Spleen (tissue), 11 donors: ENCODE data around the gene GABARAP. TPM values are rescaled to one million over a fixed set of nuclear protein-coding genes. Genes with fewer than 3 reads are reported as not detected.

Source experiments
- DNase-seq: peaks from one replicate; pipeline ENCODE4 v3.0.0-alpha.2; 2020
- H3K27ac ChIP-seq, 8 donors: fragments of 200-600 bp; sonication (generic) in 7 of 8; 1 replicate in 4 of 8; 2 replicates in 4 of 8; pipeline versions ENCODE4 v1.5.0 to v1.8.0; 2016 to 2021; ENCODE audit warnings: inconsistent platforms in 4 of 8, mild to moderate bottlenecking in 4 of 8, moderate library complexity in 1 of 8
- H3K27me3 ChIP-seq, 7 donors: fragments of 200-600 bp; sonication (generic) in 6 of 7; replicated peaks in 1 of 7; 1 replicate in 4 of 7; 2 replicates in 3 of 7; pipeline versions ENCODE4 v1.5.0 to v1.8.0; 2016 to 2021; ENCODE audit warnings: inconsistent platforms in 3 of 7, mild to moderate bottlenecking in 1 of 7
- H3K36me3 ChIP-seq, 6 donors: fragments of 200-600 bp; sonication (generic) in 5 of 6; 1 replicate in 4 of 6; 2 replicates in 2 of 6; pipeline versions ENCODE4 v1.5.0 to v1.8.0; 2016 to 2021; ENCODE audit warnings: inconsistent platforms in 2 of 6
- H3K4me1 ChIP-seq, 6 donors: fragments of 200-600 bp; sonication (generic) in 5 of 6; 1 replicate in 3 of 6; 2 replicates in 3 of 6; pipeline versions ENCODE4 v1.5.0 to v1.8.0; 2016 to 2021; ENCODE audit warnings: inconsistent platforms in 3 of 6
- H3K4me3 ChIP-seq, 8 donors: fragments of 200-600 bp; sonication (generic) in 7 of 8; 1 replicate in 4 of 8; 2 replicates in 4 of 8; pipeline versions ENCODE4 v1.5.0 to v1.8.0; 2016 to 2021; ENCODE audit warnings: inconsistent platforms in 4 of 8, mild to moderate bottlenecking in 4 of 8, moderate library complexity in 2 of 8
- H3K9me3 ChIP-seq, 8 donors: fragments of 200-600 bp; sonication (generic) in 7 of 8; 1 replicate in 4 of 8; 2 replicates in 4 of 8; pipeline versions ENCODE4 v1.5.0 to v1.8.0; 2016 to 2021; ENCODE audit warnings: inconsistent platforms in 4 of 8
- CTCF ChIP-seq, 11 experiments: fragments of 200-600 bp in 7 of 11; fragments of 450-650 bp in 4 of 11; sonication (generic) in 4 of 11; IDR thresholded peaks in 8 of 11; conservative IDR thresholded peaks in 3 of 11; 1 replicate in 7 of 11; 2 replicates in 4 of 11; pipeline versions ENCODE4 v1.4.0 to v1.8.0; 2016 to 2021; ENCODE audit warnings: antibody characterized with exemption in 11 of 11, inconsistent platforms in 4 of 11, mild to moderate bottlenecking in 1 of 11
- POLR2A ChIP-seq, 3 donors: fragments of 450-650 bp; IDR thresholded peaks; one replicate each; pipeline ENCODE4 v1.5.1; 2017; ENCODE audit warnings: antibody characterized with exemption in 3 of 3, mild to moderate bottlenecking in 1 of 3
- POLR2AphosphoS5 ChIP-seq, 3 donors: sonication (generic); formaldehyde crosslinking; IDR thresholded peaks; one replicate each; pipeline ENCODE4 v1.5.1; 2017; ENCODE audit warnings: antibody characterized with exemption in 3 of 3
- WGBS, 5 donors: extraction: QIAGEN DNeasy Blood & Tissue Kit in 3 of 5; methylation state at CpG; one replicate each; pipeline versions ENCODE4 v1.1.5 to v1.1.7; 2013 to 2018; 5-methylcytosine and 5-hydroxymethylcytosine counted together
- intact Hi-C: fragments of 100-400 bp; cut with DNase I; formaldehyde crosslinking; loops from one replicate; pipeline ENCODE4 v1.15.0; 2023; ENCODE audit warnings: low total_unique reads
- microRNA-seq, 3 donors: library from miRNA; unstranded; fragments of <30 nt; microRNA quantifications; one replicate each; pipeline versions ENCODE4 to v1.1.0, GENCODE V29; 2019 to 2020
- polyA plus RNA-seq, 3 donors: library from polyadenylated mRNA; stranded (reverse); fragments of 200-250 nt; gene quantifications; one replicate each; pipeline ENCODE4 v1.2.1, GENCODE V29; 2013
- small RNA-seq, 4 donors: library from RNA; depleted of rRNA; stranded (forward); fragments of <200 nt; gene quantifications; one replicate each; pipeline ENCODE3, GENCODE V24; 2016
- total RNA-seq, 7 donors: library from RNA; depleted of rRNA in 3 of 7; stranded (reverse); fragments of >200 nt in 3 of 7; fragmentation: NEBNext Ultra II Directional in 4 of 7; extraction: Animal tissue kit (Norgen Biotek cat#: 25700) in 4 of 7; gene quantifications; one replicate each; pipeline versions ENCODE4 v1.1.0 to v1.2.1, GENCODE V29; 2016 to 2021
- donor health status: healthy with polysubstance abuse.
- donor health status: DM: no; HTN: no; CAD: no; lungs with moderate emphysema.
- donor health status: DM: no; HTN: no; CAD: no.
- donor health status: Bipolar disorder and iron deficiency.
- donor health status: healthy.
- donor health status: DM: no; HTN: no; CAD: no.
- donor health status: DM: yes; HTN: yes; CAD: no.

GABARAP gene
- total and polyA plus RNA-seq, 10 donors, result 222 to 855 (median 489) TPM

DNA sequence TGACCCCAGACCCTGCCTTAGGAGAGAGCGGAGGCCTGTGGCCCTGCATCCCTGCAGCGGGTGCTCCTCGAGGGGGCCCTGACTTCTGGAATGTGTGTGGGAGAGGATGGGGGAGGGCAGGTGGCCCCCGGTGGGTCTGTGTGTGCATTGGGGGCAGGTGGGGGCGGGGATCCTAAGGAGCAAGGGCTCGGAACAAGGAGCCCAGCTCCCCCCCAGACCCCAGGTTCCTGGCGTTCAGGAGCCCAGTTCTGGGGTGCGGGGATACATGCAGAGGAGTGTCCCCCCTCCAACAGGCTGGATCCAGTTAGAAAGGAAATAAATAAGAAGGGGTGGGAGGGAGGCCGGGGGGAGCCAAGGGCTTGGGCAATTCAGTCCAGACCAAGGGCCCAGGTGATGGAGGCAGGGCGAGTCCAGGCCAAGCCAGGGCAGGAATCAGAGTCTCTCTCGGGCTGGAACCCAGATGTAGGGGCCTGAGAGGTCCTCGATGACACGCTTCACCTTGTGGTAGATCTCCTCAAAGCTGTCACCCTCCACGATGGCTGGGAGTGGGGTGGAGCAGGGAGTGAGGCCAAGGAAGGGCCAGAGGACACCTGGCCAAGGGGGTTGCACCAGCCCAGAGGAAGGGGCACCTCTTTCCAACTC, 51.9 kb downstream of the GABARAP start:
- intact Hi-C loops, result no loop called here
- no peaks in the 10 kb centered on the region for H3K27me3 ChIP-seq
- 78 to 92% (median 89%) methylated on average over 10 to 14 of the region's 14 CpGs for WGBS, 5 donors
- H3K9me3 ChIP-seq, result no peaks in the 10 kb centered on the region
- peaks cover 0 to 13% (median 2%) of the 10 kb centered on the region in 6 donors for H3K4me1 ChIP-seq
- H3K27ac ChIP-seq, result no peak overlapping the region
- no peak for DNase-seq
- H3K36me3 ChIP-seq, result peaks cover 0 to 55% (median 14%) of the 10 kb centered on the region in 6 donors
- TF ChIP-seq CTCF (IDR thresholded peaks at IDR 0.05 in 8 of 11, conservative IDR thresholded peaks at IDR 0.05 in 3 of 11) (no peak), POLR2AphosphoS5 (IDR thresholded peaks at IDR 0.05) (no peak), POLR2A (IDR thresholded peaks at IDR 0.05) (no peak)
- H3K4me3 ChIP-seq, result no peak overlapping the region

Small RNAs within 50 kb of the gene (microRNA-seq; reads per million reads assigned to microRNA genes)
- 1,519 to 2,484 (median 1,838) reads per million in 3 donors for gene MIR324

Small RNAs within 50 kb of the gene (small RNA-seq; reads per million reads assigned to genes)
- gene AC120057.4 (0 reads per million in 4 donors), gene MIR324 (1.0 to 4.6 (median 2.8) reads per million in 4 donors), gene RF00019 (0 reads per million in 4 donors)

Other genes with a start within 250 kb of the GABARAP start
Only the 30 nearest of the 36 such genes appear.
- 10 to 100 TPM in 2 of 7 donors, 1 to 10 TPM in 5; 4.0 to 15.3 (median 7.6) TPM for gene SLC16A13, start 206.4 kb downstream of the GABARAP start, total RNA-seq
- 1 to 10 TPM; 1.7 to 5.4 (median 1.8) TPM for gene SLC16A13, start 206.4 kb downstream of the GABARAP start, polyA plus RNA-seq
- 1 to 10 TPM in 5 of 7 donors, under 1 TPM in 1, not detected in 1; 0.51 to 3.6 (median 2.9) TPM for gene SLC16A11, start 198.4 kb downstream of the GABARAP start, total RNA-seq
- gene SLC16A11, start 198.4 kb downstream of the GABARAP start, polyA plus RNA-seq, result 1 to 10 TPM; 1.9 to 3.9 (median 2.1) TPM
- gene CLEC10A, start 162.2 kb downstream of the GABARAP start, total RNA-seq, result 10 to 100 TPM in 2 of 7 donors, 1 to 10 TPM in 4, under 1 TPM in 1; 0.85 to 19.5 (median 7.1) TPM
- 10 to 100 TPM in 1 of 3 donors, 1 to 10 TPM in 2; 2.2 to 22.2 (median 6.3) TPM for gene CLEC10A, start 162.2 kb downstream of the GABARAP start, polyA plus RNA-seq
- 10 to 100 TPM in 2 of 7 donors, 1 to 10 TPM in 4, not detected in 1; 2.4 to 10.5 (median 6.2) TPM for gene ASGR2, start 127.6 kb downstream of the GABARAP start, total RNA-seq
- gene ASGR2, start 127.6 kb downstream of the GABARAP start, polyA plus RNA-seq, result 10 to 100 TPM in 1 of 3 donors, 1 to 10 TPM in 2; 2.3 to 35.1 (median 8.8) TPM
- 1 to 10 TPM; 1.5 to 7.2 (median 3.7) TPM for gene ASGR1, start 63.1 kb downstream of the GABARAP start, total RNA-seq
- 10 to 100 TPM in 1 of 3 donors, 1 to 10 TPM in 2; 1.3 to 10.2 (median 6.4) TPM for gene ASGR1, start 63.1 kb downstream of the GABARAP start, polyA plus RNA-seq
- gene DLG4, start 22.6 kb downstream of the GABARAP start, total RNA-seq, result 10 to 100 TPM; 17.0 to 38.5 (median 30.5) TPM
- gene DLG4, start 22.6 kb downstream of the GABARAP start, polyA plus RNA-seq, result 10 to 100 TPM in 1 of 3 donors, 1 to 10 TPM in 2; 3.0 to 21.5 (median 4.3) TPM
- gene ACADVL, start 22.5 kb downstream of the GABARAP start, total RNA-seq, result 100 to 1,000 TPM; 402 to 903 (median 548) TPM
- gene ACADVL, start 22.5 kb downstream of the GABARAP start, polyA plus RNA-seq, result 100 to 1,000 TPM; 320 to 963 (median 710) TPM
- 10 to 100 TPM; 36.9 to 48.0 (median 39.2) TPM for gene DVL2, start 7.9 kb downstream of the GABARAP start, total RNA-seq
- 10 to 100 TPM in 2 of 3 donors, 1 to 10 TPM in 1; 9.8 to 29.2 (median 11.7) TPM for gene DVL2, start 7.9 kb downstream of the GABARAP start, polyA plus RNA-seq
- 10 to 100 TPM; 33.1 to 47.6 (median 38.8) TPM for gene PHF23, start 3.0 kb downstream of the GABARAP start, total RNA-seq
- 10 to 100 TPM; 27.4 to 50.4 (median 33.2) TPM for gene PHF23, start 3.0 kb downstream of the GABARAP start, polyA plus RNA-seq
- 100 to 1,000 TPM in 4 of 7 donors, 10 to 100 TPM in 3; 83.1 to 133 (median 119) TPM for gene CTDNEP1, start 9.3 kb upstream of the GABARAP start, total RNA-seq
- 100 to 1,000 TPM in 1 of 3 donors, 10 to 100 TPM in 2; 69.3 to 104 (median 86.1) TPM for gene CTDNEP1, start 9.3 kb upstream of the GABARAP start, polyA plus RNA-seq
- gene ELP5, start 9.8 kb upstream of the GABARAP start, total RNA-seq, result 10 to 100 TPM; 22.1 to 40.3 (median 36.3) TPM
- 10 to 100 TPM; 36.2 to 40.2 (median 37.2) TPM for gene ELP5, start 9.8 kb upstream of the GABARAP start, polyA plus RNA-seq
- gene CLDN7, start 20.0 kb upstream of the GABARAP start, total RNA-seq, result 1 to 10 TPM in 6 of 7 donors, under 1 TPM in 1; 0.74 to 6.6 (median 2.4) TPM
- gene CLDN7, start 20.0 kb upstream of the GABARAP start, polyA plus RNA-seq, result 1 to 10 TPM; 2.9 to 6.0 (median 4.3) TPM
- gene SLC2A4, start 39.3 kb upstream of the GABARAP start, total RNA-seq, result 1 to 10 TPM in 1 of 7 donors, under 1 TPM in 6; 0.39 to 1.6 (median 0.51) TPM
- gene SLC2A4, start 39.3 kb upstream of the GABARAP start, polyA plus RNA-seq, result under 1 TPM; 0.07 to 0.56 (median 0.29) TPM
- under 1 TPM in 3 of 7 donors, not detected in 4; 0.11 to 0.40 (median 0.19) TPM for gene YBX2, start 52.2 kb upstream of the GABARAP start, total RNA-seq
- gene YBX2, start 52.2 kb upstream of the GABARAP start, polyA plus RNA-seq, result under 1 TPM; 0.09 to 0.22 (median 0.12) TPM
- 100 to 1,000 TPM; 117 to 326 (median 244) TPM for gene EIF5A, start 65.2 kb upstream of the GABARAP start, total RNA-seq
- gene EIF5A, start 65.2 kb upstream of the GABARAP start, polyA plus RNA-seq, result 100 to 1,000 TPM; 310 to 426 (median 376) TPM
- 100 to 1,000 TPM in 2 of 7 donors, 10 to 100 TPM in 5; 54.1 to 123 (median 65.4) TPM for gene GPS2, start 72.9 kb upstream of the GABARAP start, total RNA-seq
- gene GPS2, start 72.9 kb upstream of the GABARAP start, polyA plus RNA-seq, result 10 to 100 TPM; 56.6 to 73.2 (median 70.9) TPM
- 10 to 100 TPM; 16.5 to 53.9 (median 44.3) TPM for gene NEURL4, start 86.9 kb upstream of the GABARAP start, total RNA-seq
- 10 to 100 TPM; 17.6 to 48.6 (median 36.3) TPM for gene NEURL4, start 86.9 kb upstream of the GABARAP start, polyA plus RNA-seq
- gene ACAP1, start 94.1 kb upstream of the GABARAP start, total RNA-seq, result 100 to 1,000 TPM; 118 to 312 (median 208) TPM
- gene ACAP1, start 94.1 kb upstream of the GABARAP start, polyA plus RNA-seq, result 100 to 1,000 TPM; 126 to 266 (median 245) TPM
- gene KCTD11, start 109.7 kb upstream of the GABARAP start, total RNA-seq, result 10 to 100 TPM in 1 of 7 donors, 1 to 10 TPM in 6; 7.7 to 10.0 (median 9.1) TPM
- gene KCTD11, start 109.7 kb upstream of the GABARAP start, polyA plus RNA-seq, result 10 to 100 TPM in 1 of 3 donors, 1 to 10 TPM in 2; 5.4 to 12.0 (median 6.0) TPM
- not detected for gene TMEM95, start 112.7 kb upstream of the GABARAP start, total RNA-seq
- not detected for gene TMEM95, start 112.7 kb upstream of the GABARAP start, polyA plus RNA-seq
- gene TNK1, start 138.6 kb upstream of the GABARAP start, total RNA-seq, result 10 to 100 TPM in 1 of 7 donors, 1 to 10 TPM in 6; 4.2 to 16.2 (median 6.4) TPM
- 1 to 10 TPM; 6.6 to 8.7 (median 8.3) TPM for gene TNK1, start 138.6 kb upstream of the GABARAP start, polyA plus RNA-seq
- 10 to 100 TPM; 34.1 to 63.2 (median 51.1) TPM for gene PLSCR3, start 152.1 kb upstream of the GABARAP start, total RNA-seq
- gene PLSCR3, start 152.1 kb upstream of the GABARAP start, polyA plus RNA-seq, result 10 to 100 TPM; 31.3 to 45.9 (median 33.3) TPM
- 10 to 100 TPM; 39.1 to 82.5 (median 50.3) TPM for gene TMEM256, start 161.6 kb upstream of the GABARAP start, total RNA-seq
- 100 to 1,000 TPM; 175 to 193 (median 179) TPM for gene TMEM256, start 161.6 kb upstream of the GABARAP start, polyA plus RNA-seq
- 10 to 100 TPM in 6 of 7 donors, 1 to 10 TPM in 1; 8.7 to 23.0 (median 13.0) TPM for gene NLGN2, start 165.4 kb upstream of the GABARAP start, total RNA-seq
- 1 to 10 TPM; 2.2 to 6.5 (median 4.3) TPM for gene NLGN2, start 165.4 kb upstream of the GABARAP start, polyA plus RNA-seq
- gene SPEM1, start 177.9 kb upstream of the GABARAP start, total RNA-seq, result not detected
- gene SPEM1, start 177.9 kb upstream of the GABARAP start, polyA plus RNA-seq, result not detected
- gene SPEM2, start 183.2 kb upstream of the GABARAP start, total RNA-seq, result not detected
- not detected for gene SPEM2, start 183.2 kb upstream of the GABARAP start, polyA plus RNA-seq
- gene SPEM3, start 186.4 kb upstream of the GABARAP start, total RNA-seq, result not detected
- not detected for gene SPEM3, start 186.4 kb upstream of the GABARAP start, polyA plus RNA-seq
- 10 to 100 TPM in 5 of 7 donors, 1 to 10 TPM in 2; 7.1 to 17.4 (median 10.9) TPM for gene TMEM102, start 193.0 kb upstream of the GABARAP start, total RNA-seq
- 1 to 10 TPM; 4.7 to 9.8 (median 7.8) TPM for gene TMEM102, start 193.0 kb upstream of the GABARAP start, polyA plus RNA-seq
- gene FGF11, start 197.1 kb upstream of the GABARAP start, total RNA-seq, result 1 to 10 TPM; 1.0 to 5.5 (median 3.2) TPM
- 1 to 10 TPM; 1.5 to 3.5 (median 2.0) TPM for gene FGF11, start 197.1 kb upstream of the GABARAP start, polyA plus RNA-seq
- gene CHRNB1, start 202.6 kb upstream of the GABARAP start, total RNA-seq, result 10 to 100 TPM in 5 of 7 donors, 1 to 10 TPM in 2; 7.3 to 12.9 (median 11.4) TPM
- 10 to 100 TPM in 2 of 3 donors, 1 to 10 TPM in 1; 7.3 to 12.4 (median 11.1) TPM for gene CHRNB1, start 202.6 kb upstream of the GABARAP start, polyA plus RNA-seq